COR-L47 (cell line): Measurements from ENCODE around the gene TBC1D26.
"Not testable (repeated sequence)": the region's sequence is repeated elsewhere in the genome, so short reads cannot be mapped to it uniquely, and the experiment has no call there.

Experiments
- DNase-seq: peaks from one replicate; lab custom pipeline; 2025; lab: John Stamatoyannopoulos, UW

Gene TBC1D26

DNA sequence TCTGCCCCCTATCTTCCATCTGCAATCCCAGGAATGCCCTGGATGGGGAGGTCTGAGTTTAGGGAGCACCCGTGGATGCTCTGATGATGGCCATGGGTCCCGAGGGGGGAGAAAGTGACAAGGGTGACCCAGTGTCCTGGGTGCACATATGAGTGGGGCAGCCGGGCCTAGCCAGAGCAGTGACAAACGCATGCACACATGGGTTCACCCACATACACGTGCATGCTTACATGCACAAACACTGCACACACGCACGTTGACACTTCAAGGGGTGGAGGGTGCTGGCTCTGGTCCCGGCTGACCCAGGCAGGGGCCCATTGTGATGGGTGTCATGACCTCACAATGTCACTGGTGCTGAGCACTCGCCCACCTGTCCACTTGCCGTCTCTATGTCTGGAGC, at the start of gene TBC1D26:
Gene TBC1D26 (plus strand): TSS at position 384 of the 400 bp plus-strand sequence. CDS start 3,066 bp downstream, outside the sequence.
- not testable (repeated sequence) for DNase-seq

DNA sequence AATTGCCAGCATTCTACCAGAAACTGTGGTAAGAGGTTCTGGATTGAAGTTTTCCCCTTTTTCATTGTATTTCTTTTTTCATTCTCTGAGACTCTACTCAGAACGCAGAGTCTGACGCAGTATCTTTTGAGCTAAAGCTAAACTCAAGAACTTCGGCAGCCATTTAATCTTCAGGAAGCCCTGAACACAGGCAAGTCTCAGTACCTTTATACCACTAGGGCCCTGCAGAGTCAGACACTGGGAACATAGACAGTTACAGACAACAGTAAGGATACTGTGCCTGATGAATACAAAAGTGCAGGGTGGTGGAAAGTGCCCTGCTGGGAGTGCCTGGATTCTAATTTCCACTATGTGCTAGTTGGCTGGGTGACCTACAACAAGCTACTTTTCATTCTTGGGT, 48.9 kb upstream of the TBC1D26 start:
- DNase-seq, result not testable (repeated sequence)

DNA sequence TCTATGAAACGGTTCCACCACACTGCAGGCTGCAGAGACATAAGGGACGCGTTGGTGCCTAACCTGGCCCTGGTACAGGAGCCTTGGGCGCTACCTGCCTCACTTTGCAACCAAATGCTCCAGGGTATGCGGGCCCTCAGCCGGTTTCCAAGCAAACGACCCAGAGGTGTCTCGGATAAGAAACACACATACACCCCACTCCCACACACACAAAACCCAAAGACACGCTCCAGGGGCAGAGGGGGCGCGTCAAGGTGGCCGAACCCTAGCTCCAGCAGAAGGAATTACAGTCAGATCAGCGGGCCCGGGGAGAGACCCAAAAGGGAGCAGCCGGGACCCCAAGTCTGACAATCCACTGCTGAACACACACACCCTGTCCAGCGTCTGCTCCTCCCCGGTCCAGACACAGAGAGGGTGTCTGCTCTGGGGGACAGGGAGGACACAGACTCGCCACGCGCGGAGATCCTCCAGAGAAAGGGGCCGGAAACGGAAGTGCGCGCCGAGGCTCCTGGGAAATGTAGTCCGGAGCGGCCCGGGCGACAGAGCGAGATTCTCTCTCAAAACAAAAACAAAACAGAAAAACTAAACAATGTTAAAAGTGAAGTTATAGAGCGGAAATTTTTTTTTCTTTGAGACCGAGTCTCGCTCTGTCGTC, 48.1 kb upstream of the TBC1D26 start, which contains the start of gene TRIM16:
Gene TRIM16 (minus strand): TSS at position 488 of the 655 bp plus-strand sequence. CDS start 32,702 bp downstream, outside the sequence.
- peak; percentile 17 for DNase-seq

DNA sequence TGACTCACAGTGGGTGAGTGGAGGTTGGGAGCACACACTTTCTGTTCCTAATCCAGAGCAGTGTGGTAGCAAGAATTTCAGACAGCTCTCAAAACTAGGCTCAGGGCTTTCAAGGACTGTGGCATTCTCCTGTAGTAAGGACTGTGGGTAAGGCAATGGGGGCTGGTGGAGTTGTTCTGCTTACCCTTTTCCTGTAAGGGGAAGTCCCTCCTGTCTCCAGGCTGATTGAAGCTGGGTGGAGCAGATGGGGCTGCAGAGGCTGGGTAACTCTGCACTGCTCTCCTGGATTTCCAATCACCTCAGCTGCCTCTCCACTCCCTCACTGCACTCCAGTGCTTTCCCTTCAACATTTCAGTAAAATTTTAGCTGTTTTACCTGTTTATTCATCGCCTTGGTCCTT, 44.6 kb upstream of the TBC1D26 start:
- not testable (repeated sequence) for DNase-seq

DNA sequence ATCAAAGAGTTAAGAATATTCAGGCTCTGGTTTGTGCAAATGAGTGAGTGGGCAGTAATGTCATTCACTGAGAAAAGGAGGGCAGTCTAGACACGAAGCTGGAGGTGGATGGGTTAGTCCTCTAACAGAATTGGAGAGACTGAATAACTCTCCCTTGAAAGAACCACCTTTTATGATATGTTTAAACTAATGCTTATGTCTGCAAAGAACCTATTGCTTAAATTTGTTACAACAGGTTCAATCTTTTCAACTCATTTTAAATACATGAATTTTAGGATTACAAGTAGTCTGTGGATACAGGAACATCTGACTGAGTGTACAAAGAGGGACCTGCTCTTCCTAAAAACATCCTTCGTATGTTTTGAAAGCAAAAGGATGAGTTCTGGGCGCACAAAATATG, 33.1 kb upstream of the TBC1D26 start:
- DNase-seq, result not testable (repeated sequence)

DNA sequence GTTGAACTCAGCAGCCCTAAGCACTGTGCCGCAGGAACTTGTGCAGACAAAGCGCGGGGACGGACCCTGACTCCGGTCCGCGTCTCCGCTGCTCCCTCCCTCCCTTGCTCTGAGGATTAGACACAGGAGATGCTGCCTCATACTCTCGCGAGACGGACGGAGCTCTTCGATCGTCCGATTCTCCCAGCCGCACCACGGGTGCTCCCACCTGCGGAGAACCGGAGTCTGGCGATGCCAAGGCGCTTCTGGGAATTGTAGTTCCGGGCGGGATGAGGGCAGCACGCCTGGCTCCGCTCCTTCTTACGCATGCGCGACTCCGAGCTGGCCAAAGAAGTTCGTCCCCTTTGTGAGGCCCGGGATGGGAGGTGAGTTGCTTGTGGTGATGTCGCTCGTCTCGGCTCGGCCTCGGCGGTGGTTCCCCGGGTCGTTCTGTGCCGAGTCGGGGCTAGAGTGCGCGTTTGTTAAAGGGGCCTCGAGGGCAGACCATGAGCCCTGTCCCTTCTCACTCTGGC, 32.6 kb upstream of the TBC1D26 start, which contains the start of gene ZNF286A:
Gene ZNF286A (plus strand): TSS at position 340 of the 512 bp plus-strand sequence. CDS start 578 bp downstream, outside the sequence.
- peak; percentile 86 for DNase-seq

DNA sequence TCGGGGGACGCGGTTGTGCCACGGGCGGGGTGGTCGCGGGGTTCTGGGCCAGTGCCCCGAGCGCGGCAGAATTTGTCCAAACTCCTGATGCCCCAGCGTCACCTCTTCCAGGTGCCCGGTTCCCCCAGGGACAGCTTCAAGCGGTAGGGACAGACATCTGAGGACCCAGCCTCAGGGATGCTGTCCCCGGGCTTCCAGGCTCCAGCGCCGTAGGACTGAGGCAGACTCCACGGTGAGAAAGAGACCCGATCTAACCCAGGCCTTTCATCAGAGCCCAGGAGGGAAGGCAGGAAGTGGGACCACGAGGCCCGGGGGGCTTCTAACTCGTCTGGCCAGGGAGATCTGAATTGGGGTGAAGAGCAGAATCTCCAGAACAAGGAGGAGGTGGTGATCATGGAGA, 32.1 kb upstream of the TBC1D26 start:
- DNase-seq, result not testable (repeated sequence)

DNA sequence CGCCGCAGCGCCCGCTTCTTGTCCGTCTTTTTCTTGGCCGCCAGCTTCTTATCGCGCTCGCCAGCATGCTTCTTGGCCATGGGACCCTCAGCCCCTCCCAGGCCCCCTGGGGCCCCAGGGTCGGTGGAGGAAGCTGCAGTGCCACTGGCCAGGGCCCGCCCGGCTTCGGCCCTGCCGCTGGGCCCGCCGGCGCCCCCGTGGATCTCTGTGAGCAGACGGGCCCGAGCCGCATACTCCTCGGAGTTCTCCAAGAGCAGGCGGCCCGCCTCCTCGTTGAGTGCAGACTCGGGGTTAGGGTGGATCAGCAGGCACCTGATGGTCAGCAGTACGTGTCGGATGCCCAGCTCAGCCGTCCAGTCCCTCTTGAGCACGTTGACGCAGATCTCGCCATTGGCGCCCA, 27.8 kb upstream of the TBC1D26 start:
- DNase-seq, result not testable (repeated sequence)

DNA sequence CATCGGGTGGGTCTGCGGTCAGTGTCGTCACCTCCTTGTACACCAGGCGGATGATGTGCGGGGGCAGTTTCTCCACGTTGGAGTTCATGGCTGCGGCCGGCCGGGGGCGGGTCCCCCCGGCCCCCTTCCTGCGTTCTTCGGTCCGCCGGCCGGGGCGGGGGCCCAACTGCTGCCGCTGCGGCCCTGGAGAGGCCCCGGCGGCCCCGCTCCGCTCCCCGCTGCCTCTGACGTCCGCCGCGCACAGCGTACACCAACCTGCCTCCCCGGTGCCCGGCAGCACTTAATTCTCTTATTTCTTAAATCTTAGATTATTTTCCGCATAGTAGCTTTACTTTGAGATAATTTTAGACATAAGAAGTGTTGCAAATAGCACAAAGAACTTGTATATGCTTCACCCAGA, 27.3 kb upstream of the TBC1D26 start:
- not testable (repeated sequence) for DNase-seq

DNA sequence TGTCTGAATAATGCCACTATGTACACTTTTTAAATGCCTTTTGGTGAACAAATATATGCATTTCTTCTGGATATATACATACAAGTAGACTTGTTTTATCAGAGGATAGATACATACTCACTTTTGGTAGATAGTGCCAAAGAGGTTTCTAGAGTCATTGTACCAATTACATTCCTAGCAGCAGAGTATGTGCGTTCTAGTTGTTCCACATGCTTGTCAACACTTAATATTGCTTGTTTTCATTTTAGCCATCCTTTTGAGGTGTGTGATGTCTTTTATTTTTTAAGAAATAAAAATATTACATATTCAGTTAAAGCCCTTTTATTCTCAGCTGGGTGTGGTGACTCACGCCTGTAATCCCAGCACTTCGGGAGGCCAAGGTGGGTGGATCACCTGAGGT, 23.2 kb upstream of the TBC1D26 start:
- not testable (repeated sequence) for DNase-seq

DNA sequence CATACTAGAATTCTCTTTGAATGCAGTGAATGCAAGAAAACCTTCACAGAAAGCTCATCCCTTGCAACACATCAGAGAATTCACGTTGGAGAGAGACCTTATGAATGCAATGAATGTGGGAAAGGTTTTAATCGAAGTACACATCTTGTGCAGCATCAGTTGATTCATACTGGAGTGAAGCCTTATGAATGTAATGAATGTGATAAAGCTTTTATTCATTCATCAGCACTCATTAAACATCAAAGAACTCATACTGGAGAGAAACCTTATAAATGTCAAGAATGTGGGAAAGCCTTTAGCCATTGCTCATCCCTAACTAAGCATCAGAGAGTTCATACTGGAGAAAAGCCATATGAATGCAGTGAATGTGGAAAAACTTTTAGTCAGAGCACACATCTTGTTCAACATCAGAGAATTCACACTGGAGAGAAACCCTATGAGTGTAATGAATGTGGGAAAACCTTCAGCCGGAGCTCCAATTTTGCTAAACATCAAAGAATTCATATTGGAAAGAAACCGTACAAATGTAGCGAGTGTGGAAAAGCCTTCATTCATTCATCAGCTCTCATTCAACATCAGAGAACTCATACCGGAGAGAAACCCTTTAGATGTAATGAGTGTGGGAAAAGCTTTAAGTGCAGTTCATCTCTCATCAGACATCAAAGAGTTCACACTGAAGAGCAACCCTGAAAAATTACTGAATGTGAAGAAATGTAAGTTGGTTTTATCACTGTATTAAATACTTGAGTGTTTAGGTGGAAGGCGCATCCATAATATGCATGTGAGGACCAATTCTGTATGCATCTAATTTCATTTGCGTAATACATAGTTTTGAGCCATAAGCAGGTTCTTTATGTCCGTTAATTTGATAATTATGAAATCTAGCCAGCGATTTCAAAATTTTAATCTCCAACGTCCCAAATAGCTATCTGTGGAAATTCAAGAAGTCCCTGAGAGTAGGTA, 15.2 kb upstream of the TBC1D26 start:
- DNase-seq, result not testable (repeated sequence)

DNA sequence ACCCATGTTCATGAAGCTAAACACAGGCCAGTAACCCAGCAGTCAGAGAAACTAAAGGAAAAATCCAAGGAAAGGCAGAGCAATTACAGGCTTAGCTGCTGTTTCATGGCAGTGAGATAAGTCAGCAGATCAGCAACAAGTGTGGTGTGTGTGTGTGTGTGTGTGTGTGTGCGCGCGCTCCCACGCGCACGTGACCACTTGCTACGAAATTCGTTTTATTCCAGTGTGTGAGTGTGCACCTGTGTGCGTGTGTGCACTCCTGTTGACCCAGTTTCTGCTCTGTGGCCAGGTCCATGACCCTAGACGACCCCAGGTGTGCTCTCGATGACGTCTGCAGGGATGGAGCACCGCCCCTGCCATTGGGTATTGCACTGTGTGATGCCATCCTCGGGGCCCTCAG, 1.5 kb upstream of the TBC1D26 start:
- not testable (repeated sequence) for DNase-seq

DNA sequence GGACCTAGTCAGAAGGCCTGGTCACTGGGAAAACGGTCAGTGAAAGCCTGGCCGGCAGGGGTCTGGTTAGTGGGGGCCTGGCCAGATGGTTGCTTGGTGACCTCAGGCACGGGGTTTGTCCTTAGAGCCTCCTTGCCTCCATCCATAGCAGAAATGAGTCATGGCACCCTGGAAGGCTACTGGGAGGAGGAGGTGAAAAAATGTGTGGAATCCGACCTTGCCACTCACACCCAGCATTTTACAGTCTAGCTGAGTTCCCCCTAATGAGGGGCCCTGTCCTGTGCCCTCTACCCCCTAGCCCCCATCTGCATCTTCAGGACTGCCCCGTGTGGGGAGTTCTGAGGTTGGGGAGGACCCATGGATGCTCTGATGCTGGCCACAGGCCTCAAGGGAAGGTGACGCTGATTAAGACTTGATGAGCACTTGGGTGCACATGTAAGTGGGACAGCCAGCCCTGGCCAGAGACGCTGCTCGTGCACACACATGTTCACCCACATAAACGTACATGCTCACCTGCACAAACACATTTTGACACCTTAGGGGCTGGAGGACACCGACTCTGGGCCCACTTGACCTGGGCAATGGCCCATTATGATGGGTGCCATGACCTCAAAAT, 1.2 kb downstream of the TBC1D26 start:
- not testable (repeated sequence) for DNase-seq

DNA sequence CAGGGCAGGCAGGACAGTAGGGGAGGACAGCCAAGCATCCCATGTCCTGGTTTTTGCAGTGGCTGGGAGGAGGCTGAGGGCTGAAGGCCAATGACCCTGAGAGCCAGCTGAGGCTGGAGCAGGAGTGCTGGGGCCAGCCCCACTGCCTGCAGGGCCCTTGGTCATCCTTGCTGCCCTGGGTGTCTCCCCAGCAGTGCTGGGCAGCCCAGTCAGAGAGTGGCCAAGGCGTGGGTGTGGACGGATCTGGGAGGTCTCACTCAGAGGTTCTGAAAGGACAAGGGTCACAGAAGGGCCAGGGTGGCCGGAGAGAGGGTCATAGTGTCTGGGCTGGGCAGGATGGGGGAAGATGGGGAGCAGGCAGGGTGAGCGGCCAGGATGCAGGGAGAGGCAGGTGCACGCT, 4.5 kb downstream of the TBC1D26 start:
- DNase-seq, result not testable (repeated sequence)

DNA sequence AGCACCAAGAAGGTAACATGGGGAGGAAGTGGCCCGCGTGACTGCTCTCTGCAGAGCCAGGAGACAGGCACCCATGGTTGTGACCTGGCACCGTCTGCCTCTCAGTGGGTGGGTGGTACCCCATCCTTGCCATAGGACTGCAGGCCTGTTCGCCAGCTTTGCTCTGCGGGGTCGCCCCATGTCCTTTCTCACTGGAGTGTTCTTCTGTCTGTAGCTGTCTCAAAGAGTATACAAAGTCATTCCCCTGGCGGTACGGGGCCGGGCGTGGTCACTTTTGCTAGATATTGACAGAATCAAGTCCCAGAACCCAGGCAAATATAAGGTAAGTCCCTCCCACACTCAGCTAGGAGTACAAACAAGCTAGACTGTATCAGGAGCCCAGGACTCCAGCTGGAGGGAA, 6.0 kb downstream of the TBC1D26 start:
- no peak for DNase-seq

DNA sequence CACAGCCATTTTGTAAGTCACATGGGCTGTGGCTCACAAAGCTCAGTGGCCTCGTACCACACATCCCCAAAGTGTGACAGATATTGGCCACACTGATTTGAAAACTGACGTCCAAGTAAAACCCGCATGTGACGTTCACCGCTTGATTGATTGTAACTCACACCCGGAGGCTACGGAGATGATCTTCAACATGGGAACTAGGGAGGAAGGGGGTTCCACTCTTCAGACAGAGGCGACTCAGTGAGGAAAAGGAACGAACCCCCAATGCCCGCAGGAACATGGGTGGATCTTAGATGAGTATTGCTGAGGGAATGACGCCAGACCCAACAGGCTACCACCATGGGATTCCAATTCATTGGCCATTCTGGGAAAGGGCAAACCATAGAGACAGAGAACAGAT, 7.2 kb downstream of the TBC1D26 start:
- not testable (repeated sequence) for DNase-seq

DNA sequence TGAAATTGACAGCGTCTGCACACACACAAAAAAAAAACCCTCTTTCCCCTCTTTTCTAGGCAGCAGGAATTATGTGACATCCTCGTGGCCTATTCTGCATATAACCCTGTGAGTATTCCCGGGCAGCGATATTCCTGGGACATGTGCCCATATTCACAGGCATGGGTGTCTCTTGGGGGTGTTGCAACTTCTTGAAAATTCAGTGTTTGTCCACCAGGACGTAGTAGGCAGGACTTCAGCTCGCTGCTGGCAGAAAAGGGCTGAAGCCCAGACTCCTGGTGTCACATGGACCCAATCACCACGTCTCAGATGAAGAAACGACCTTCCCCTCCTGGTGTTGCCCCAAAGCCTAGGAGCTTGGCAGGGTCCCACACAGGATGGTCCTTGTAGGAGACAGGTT, 8.0 kb downstream of the TBC1D26 start:
- not testable (repeated sequence) for DNase-seq

DNA sequence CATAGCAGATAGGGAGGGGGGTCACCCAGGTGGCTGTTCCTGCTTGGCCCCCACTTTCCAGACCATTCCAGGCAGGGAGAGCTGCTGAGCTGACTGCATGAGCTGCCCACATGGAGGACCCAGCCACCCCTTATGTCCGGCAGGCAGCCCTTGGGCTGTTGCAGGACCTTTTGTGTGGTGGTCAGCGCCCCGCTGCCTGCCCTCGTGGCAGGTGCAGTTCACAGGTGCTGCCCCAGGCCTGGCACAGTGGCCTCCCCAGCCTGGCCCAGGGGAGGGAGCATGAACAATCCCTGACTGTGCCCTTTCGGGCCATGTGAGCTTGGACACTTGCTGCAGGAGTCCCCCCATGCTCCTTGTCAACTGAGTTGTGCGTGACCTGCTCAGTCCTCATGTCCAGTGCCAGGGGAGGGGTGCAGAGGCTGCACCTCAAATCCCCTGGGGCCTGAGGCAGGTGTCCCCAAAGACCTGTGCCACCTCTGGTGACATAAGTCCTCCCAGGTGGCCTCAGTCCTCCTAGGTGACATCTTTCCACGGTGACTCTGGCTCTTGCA, 8.6 kb downstream of the TBC1D26 start:
- no peak for DNase-seq

DNA sequence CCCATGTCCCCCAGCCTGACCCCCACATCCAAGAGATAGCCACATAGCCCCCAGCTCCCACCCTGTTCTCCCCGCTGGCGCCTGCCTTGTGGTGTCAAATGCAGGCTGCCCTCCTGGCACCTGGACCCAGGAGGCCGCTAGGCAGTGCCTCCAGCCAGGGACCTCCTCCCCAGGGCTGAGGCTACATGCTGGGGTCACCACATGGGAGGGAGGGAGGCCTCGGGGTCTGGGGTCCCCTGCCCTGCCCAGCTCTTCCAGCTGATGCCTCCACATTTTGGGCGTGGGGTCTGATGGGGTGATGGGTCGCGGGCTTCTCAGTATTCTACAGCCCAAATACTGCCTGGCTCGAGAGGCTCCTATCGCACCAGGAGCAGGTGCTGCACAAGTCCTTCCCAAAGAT, 9.5 kb downstream of the TBC1D26 start:
- DNase-seq, result no peak

DNA sequence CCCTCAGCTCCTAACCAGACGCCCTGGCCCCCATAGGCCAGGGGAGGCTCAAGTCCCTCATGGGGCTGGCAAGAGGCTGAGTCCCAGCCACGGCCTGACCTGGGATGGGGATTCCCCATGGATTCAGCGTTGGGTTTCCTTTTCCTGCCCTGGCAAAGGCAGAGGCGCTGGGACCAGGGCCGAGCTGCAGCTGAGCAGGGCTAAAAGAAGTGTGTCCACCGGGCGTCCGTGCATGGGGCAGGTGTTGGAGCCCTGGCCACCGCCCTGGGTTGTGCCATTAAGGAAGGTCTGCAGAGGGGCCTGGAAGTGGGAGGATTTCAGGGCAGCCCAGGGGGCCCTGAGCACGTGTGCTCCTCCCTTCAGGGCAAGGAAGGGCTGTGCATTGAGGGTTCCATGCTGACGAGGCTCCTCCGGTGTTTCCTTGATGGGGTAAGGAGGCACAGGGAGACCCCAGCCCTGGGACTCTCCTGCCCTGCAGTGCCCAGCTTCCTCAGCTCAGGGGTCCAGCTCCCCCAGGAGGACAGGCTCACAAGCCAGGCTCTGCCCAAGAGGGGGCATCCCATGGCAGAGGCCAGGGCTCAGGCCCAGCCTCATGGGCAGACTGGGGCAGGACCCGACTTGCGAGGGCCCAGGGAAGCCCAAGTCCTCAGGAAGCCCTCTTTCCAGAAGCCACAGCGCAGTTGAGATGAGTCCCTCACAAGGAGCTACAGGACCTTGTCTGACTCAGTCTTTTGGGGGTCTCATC, 10.1 kb downstream of the TBC1D26 start:
- DNase-seq, result no peak

DNA sequence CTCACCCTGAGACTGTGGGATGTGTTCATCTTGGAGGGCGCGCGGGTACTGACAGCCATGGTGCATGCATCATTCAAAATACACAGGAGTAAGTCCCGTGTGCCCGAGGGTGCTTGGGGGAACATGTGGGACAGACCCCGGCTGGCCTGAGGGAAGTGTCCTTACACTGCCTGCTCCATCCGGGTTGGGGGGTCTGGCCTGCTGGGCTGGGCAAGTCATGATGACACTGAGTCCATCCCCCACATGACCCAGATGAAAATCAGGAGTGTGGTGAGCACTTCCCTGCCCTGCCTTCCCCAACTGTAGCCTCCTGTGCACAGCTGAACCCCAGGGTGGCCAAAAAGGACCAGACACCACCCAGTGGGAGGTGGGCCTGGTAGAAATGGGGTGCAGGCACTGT, 10.8 kb downstream of the TBC1D26 start:
- DNase-seq, result no peak
